Tibial nerve (tissue), 4 donors: ENCODE results near the gene SHCBP1. TPM values are rescaled to one million over a fixed set of nuclear protein-coding genes. Genes with fewer than 3 reads are reported as not detected.

ENCODE experiments used
- DNase-seq, 2 donors: peaks; one replicate each; pipeline ENCODE4 v3.0.0-alpha.2; 2019; ENCODE audit warnings: low spot score in 2 of 2
- H3K27ac ChIP-seq, 4 donors: fragments of 200-600 bp; sonication (generic) in 3 of 4; one replicate each; pipeline ENCODE4 v1.5.1; 2017 to 2019; ENCODE audit warnings: mild to moderate bottlenecking in 1 of 4
- H3K27me3 ChIP-seq, 2 donors: fragments of 200-600 bp; sonication (generic) in 1 of 2; one replicate each; pipeline versions ENCODE4 v1.5.1 to v1.6.0; 2017 to 2019
- H3K36me3 ChIP-seq, 3 donors: fragments of 200-600 bp; sonication (generic); one replicate each; pipeline ENCODE4 v1.5.1; 2018 to 2019
- H3K4me1 ChIP-seq, 4 donors: fragments of 200-600 bp; sonication (generic) in 3 of 4; one replicate each; pipeline ENCODE4 v1.5.1; 2017 to 2019
- H3K4me3 ChIP-seq, 4 donors: fragments of 200-600 bp; sonication (generic) in 3 of 4; one replicate each; pipeline ENCODE4 v1.5.1; 2017 to 2019; ENCODE audit warnings: mild to moderate bottlenecking in 1 of 4, moderate library complexity in 1 of 4
- H3K9me3 ChIP-seq, 4 donors: fragments of 200-600 bp; sonication (generic) in 3 of 4; one replicate each; pipeline ENCODE4 v1.5.1; 2017 to 2019
- CTCF ChIP-seq, 5 experiments: fragments of 200-600 bp in 3 of 5; fragments of 450-650 bp in 2 of 5; sonication (generic) in 3 of 5; IDR thresholded peaks; one replicate each; pipeline ENCODE4 v1.5.1; 2016 to 2019; ENCODE audit warnings: antibody characterized with exemption in 5 of 5, mild to moderate bottlenecking in 3 of 5, moderate library complexity in 2 of 5
- EP300 ChIP-seq, 2 donors: sonication (generic); formaldehyde crosslinking; IDR thresholded peaks; one replicate each; pipeline ENCODE4 v1.6.1; 2017; ENCODE audit warnings: antibody characterized with exemption in 2 of 2, mild to moderate bottlenecking in 1 of 2
- POLR2A ChIP-seq, 2 donors: fragments of 450-650 bp; IDR thresholded peaks; one replicate each; pipeline ENCODE4 v1.6.1; 2017; ENCODE audit warnings: antibody characterized with exemption in 2 of 2, mild to moderate bottlenecking in 2 of 2, moderate library complexity in 2 of 2
- whole genome bisulfite sequencing, 2 donors: methylation state at CpG; one replicate each; pipeline ENCODE4 v1.1.5; 2018; 5-methylcytosine and 5-hydroxymethylcytosine counted together
- total RNA-seq, 4 donors: library from RNA; depleted of rRNA; stranded (reverse); fragments of >200 nt; gene quantifications; one replicate each; pipeline ENCODE4 v1.1.0, GENCODE V29; 2016

The SHCBP1 gene
- total RNA-seq, 4 donors from 2014 or later: under 0.01 to 3.5 (median 1.4) TPM

GRCh38 chr16:46612121-46612520 is 9.1 kb downstream of the SHCBP1 start:
- H3K4me1 ChIP-seq: peaks cover 0 to 10% (median 0%) of the 10 kb centered on the region in 4 donors
- no peak overlapping the region for H3K27ac ChIP-seq
- H3K4me3 ChIP-seq: no peak overlapping the region
- WGBS, 2 donors: 66 to 70% methylated on average over 3 of the region's 3 CpGs
- DNase-seq: no peak
- no peaks in the 10 kb centered on the region for H3K36me3 ChIP-seq
- TF ChIP-seq POLR2A (IDR thresholded peaks at IDR 0.05) (no peak), EP300 (IDR thresholded peaks at IDR 0.05) (no peak), CTCF (IDR thresholded peaks at IDR 0.05) (no peak)
- H3K27me3 ChIP-seq: no peaks in the 10 kb centered on the region
- H3K9me3 ChIP-seq: no peaks in the 10 kb centered on the region

- Histone ChIP-seq H3K4me3 (no peak overlapping the region), H3K27me3 (no peaks in the 10 kb centered on the region)
Observed at GRCh38 chr16:46607529-46607928, 13.7 kb downstream of the SHCBP1 start.

GRCh38 chr16:46606231-46606630 is 14.9 kb downstream of the SHCBP1 start:
- TF ChIP-seq CTCF (IDR thresholded peaks at IDR 0.05) (no peak), POLR2A (IDR thresholded peaks at IDR 0.05) (no peak), EP300 (IDR thresholded peaks at IDR 0.05) (no peak)
- Histone ChIP-seq H3K9me3 (no peaks in the 10 kb centered on the region), H3K36me3 (peaks cover 0 to 3% (median 0%) of the 10 kb centered on the region in 3 donors), H3K27me3 (no peaks in the 10 kb centered on the region), H3K27ac (no peak overlapping the region), H3K4me1 (no peaks in the 10 kb centered on the region), H3K4me3 (no peak overlapping the region)
- no peak for DNase-seq
- WGBS, 2 donors: 92 to 95% methylated on average over 5 of the region's 5 CpGs

More at GRCh38 chr16:46607529-46607928, 13.7 kb downstream of the SHCBP1 start:
- 59 to 73% methylated on average over 1 of the region's 1 CpG for WGBS, 2 donors
- TF ChIP-seq EP300 (IDR thresholded peaks at IDR 0.05) (no peak), POLR2A (IDR thresholded peaks at IDR 0.05) (no peak), CTCF (IDR thresholded peaks at IDR 0.05) (peak in 3 of 5 experiments; percentile 16 to 30 (median 28))
- no peaks in the 10 kb centered on the region for H3K4me1 ChIP-seq
- no peak for DNase-seq
- peaks cover 0 to 2% (median 0%) of the 10 kb centered on the region in 3 donors for H3K36me3 ChIP-seq
- H3K27ac ChIP-seq: no peak overlapping the region
- H3K9me3 ChIP-seq: no peaks in the 10 kb centered on the region

GRCh38 chr16:46591257-46591656 is 29.9 kb downstream of the SHCBP1 start:
- DNase-seq: no peak
- no peak overlapping the region for H3K4me3 ChIP-seq
- peaks cover 0 to 7% (median 3%) of the 10 kb centered on the region in 4 donors for H3K9me3 ChIP-seq
- H3K4me1 ChIP-seq: no peaks in the 10 kb centered on the region
- no peak for TF ChIP-seq EP300 (IDR thresholded peaks at IDR 0.05)
- TF ChIP-seq CTCF (IDR thresholded peaks at IDR 0.05): no peak
- TF ChIP-seq POLR2A (IDR thresholded peaks at IDR 0.05): no peak
- H3K36me3 ChIP-seq: no peaks in the 10 kb centered on the region
- H3K27ac ChIP-seq: no peak overlapping the region
- no peaks in the 10 kb centered on the region for H3K27me3 ChIP-seq
- 94 to 100% methylated on average over 1 of the region's 1 CpG for WGBS, 2 donors

GRCh38 chr16:46586011-46586577 is 35.1 kb downstream of the SHCBP1 start:
- H3K9me3 ChIP-seq: peaks cover 0 to 18% (median 5%) of the 10 kb centered on the region in 4 donors
- H3K27me3 ChIP-seq: no peaks in the 10 kb centered on the region
- TF ChIP-seq CTCF (IDR thresholded peaks at IDR 0.05) (no peak), POLR2A (IDR thresholded peaks at IDR 0.05) (no peak), EP300 (IDR thresholded peaks at IDR 0.05) (no peak)
- no peak for DNase-seq
- H3K27ac ChIP-seq: no peak overlapping the region
- H3K4me1 ChIP-seq: no peaks in the 10 kb centered on the region
- H3K36me3 ChIP-seq: peaks cover 0 to 13% (median 0%) of the 10 kb centered on the region in 3 donors
- H3K4me3 ChIP-seq: no peak overlapping the region
